OCI-LY3 (cell line): Measurements from ENCODE around the gene SARS1.

Experiments
- H2AFZ ChIP-seq: fragments of 200-600, 300-600 bp; shearing (Covaris generic); 2 replicates; pipeline ENCODE4 v1.6.0; 2014; ENCODE audit warnings: antibody characterized with exemption, low read depth, low read length
- H3K27ac ChIP-seq: fragments of 200-600, 300-600 bp; sonication (generic); 2 replicates; pipeline ENCODE4 v1.5.1; 2014; ENCODE audit warnings: mild to moderate bottlenecking, low read length, moderate library complexity, mixed read lengths
- H3K27me3 ChIP-seq: fragments of 200-600, 300-600 bp; sonication (generic); 2 replicates; pipeline ENCODE4 v1.6.1; 2014; ENCODE audit warnings: low read depth, low read length, mixed read lengths
- H3K36me3 ChIP-seq: fragments of 200-600, 300-600 bp; sonication (generic); replicated peaks from 2 replicates; pipeline ENCODE3; 2014; ENCODE audit warnings: low read depth, low read length, mixed read lengths
- H3K4me1 ChIP-seq: fragments of 300-600, 200-600 bp; sonication (generic); 2 replicates; pipeline ENCODE4 v1.6.1; 2014; ENCODE audit warnings: low read length, mixed read lengths
- H3K4me2 ChIP-seq: fragments of 200-600, 300-600 bp; sonication (generic); 2 replicates; pipeline ENCODE4 v1.6.1; 2014; ENCODE audit warnings: low read length, mixed read lengths
- H3K4me3 ChIP-seq: fragments of 300-600, 200-600 bp; sonication (generic); 2 replicates; pipeline ENCODE4 v1.5.1; 2014; ENCODE audit warnings: antibody characterized with exemption, mild to moderate bottlenecking, low read length, moderate library complexity
- H3K79me2 ChIP-seq: fragments of 300-600, 200-600 bp; shearing (Covaris generic); 2 replicates; pipeline ENCODE4 v1.6.1; 2014; ENCODE audit warnings: mild to moderate bottlenecking, low read length, mixed read lengths
- H3K9ac ChIP-seq: fragments of 300-600, 200-600 bp; shearing (Covaris generic); 2 replicates; pipeline ENCODE4 v1.6.0; 2014; ENCODE audit warnings: mild to moderate bottlenecking, low read length, moderate library complexity
- H3K9me3 ChIP-seq: fragments of 200-600, 300-600 bp; shearing (Covaris generic); 2 replicates; pipeline ENCODE4 v1.6.1; 2014; ENCODE audit warnings: low read length, mixed read lengths; ENCODE audit not compliant: insufficient read depth
- H4K20me1 ChIP-seq: fragments of 200-600, 300-600 bp; sonication (generic); 2 replicates; pipeline ENCODE4 v1.6.1; 2016; ENCODE audit warnings: low read length, mixed read lengths; ENCODE audit not compliant: insufficient read depth
- CTCF ChIP-seq: fragments of 200-600, 300-600 bp; sonication (generic); IDR thresholded peaks from 2 replicates; pipeline ENCODE4 v1.5.1; 2014; ENCODE audit warnings: antibody characterized with exemption, low read length, low read depth
- EZH2phosphoT487 ChIP-seq: fragments of 200-600 bp; shearing (Covaris generic); IDR thresholded peaks from 2 replicates; pipeline ENCODE4 v1.6.1; 2018; ENCODE audit warnings: antibody characterized with exemption, mixed run types, low read depth

Gene SARS1

DNA sequence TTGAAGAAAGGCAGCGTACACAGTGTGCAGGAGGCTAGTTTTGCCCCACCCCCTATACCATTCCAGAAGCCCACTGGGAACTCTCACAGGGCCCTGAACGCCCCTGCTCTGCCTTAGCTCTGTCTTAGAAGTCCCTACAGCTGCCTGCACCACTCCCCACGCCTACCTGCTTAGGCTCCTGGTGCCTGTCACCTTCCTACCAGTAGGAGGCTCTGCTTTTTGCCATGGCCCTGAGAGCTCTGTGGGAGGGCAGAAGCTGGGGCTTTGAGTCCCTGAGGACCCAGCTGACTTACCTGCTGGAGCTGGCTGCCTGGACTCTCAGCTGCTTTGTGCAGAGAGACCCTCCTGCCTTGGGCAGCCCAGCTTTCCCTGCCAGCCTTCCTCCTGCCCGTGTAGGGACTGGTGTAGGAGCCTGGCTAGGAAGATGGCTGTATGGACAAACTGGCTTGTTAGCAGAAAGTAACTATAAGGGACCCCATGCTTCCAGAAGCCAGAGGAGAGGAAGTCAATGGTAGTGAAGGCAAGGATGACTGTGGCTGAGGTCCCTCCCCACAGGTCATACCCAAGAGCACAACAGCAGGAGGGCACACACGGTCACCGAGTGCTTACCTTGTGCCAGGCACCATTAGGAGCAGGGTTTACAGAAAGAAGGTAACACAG, 25.8 kb downstream of the SARS1 start:
- Histone ChIP-seq H3K27me3 (no peaks in the 10 kb centered on the region), H3K4me2 (no peak overlapping the region), H3K4me1 (no peaks in the 10 kb centered on the region), H2AFZ (no peak overlapping the region), H3K9me3 (no peaks in the 10 kb centered on the region), H3K27ac (no peak overlapping the region), H3K79me2 (no peaks in the 10 kb centered on the region), H3K9ac (no peak overlapping the region), H3K4me3 (no peak overlapping the region), H4K20me1 (no peaks in the 10 kb centered on the region), H3K36me3 (peaks cover 13% of the 10 kb centered on the region)
- no peak for TF ChIP-seq EZH2phosphoT487
- TF ChIP-seq CTCF, result peak; percentile 18

- TF ChIP-seq EZH2phosphoT487, result no peak
- TF ChIP-seq CTCF, result no peak
- H3K27me3 ChIP-seq, result no peaks in the 10 kb centered on the region
- no peak overlapping the region for H3K27ac ChIP-seq
- H3K9me3 ChIP-seq, result no peaks in the 10 kb centered on the region
- H3K36me3 ChIP-seq, result peaks cover 8% of the 10 kb centered on the region
- no peak overlapping the region for H3K4me2 ChIP-seq
- H3K4me1 ChIP-seq, result no peaks in the 10 kb centered on the region
- H3K9ac ChIP-seq, result no peak overlapping the region
- H3K79me2 ChIP-seq, result no peaks in the 10 kb centered on the region
- no peak overlapping the region for H3K4me3 ChIP-seq
- H4K20me1 ChIP-seq, result no peaks in the 10 kb centered on the region
- H2AFZ ChIP-seq, result no peak overlapping the region
Measured at GRCh38 chr1:109240158-109241152, 26.7 kb downstream of the SARS1 start.

- Histone ChIP-seq H3K4me3 (no peak overlapping the region), H3K27ac (no peak overlapping the region), H3K4me2 (no peak overlapping the region), H3K9me3 (no peaks in the 10 kb centered on the region), H3K4me1 (no peaks in the 10 kb centered on the region), H4K20me1 (no peaks in the 10 kb centered on the region), H3K36me3 (no peaks in the 10 kb centered on the region), H3K27me3 (no peaks in the 10 kb centered on the region), H3K79me2 (no peaks in the 10 kb centered on the region), H3K9ac (no peak overlapping the region), H2AFZ (no peak overlapping the region)
- no peak for TF ChIP-seq EZH2phosphoT487
- TF ChIP-seq CTCF, result no peak
Measured at GRCh38 chr1:109241344-109241743, 27.6 kb downstream of the SARS1 start.

DNA sequence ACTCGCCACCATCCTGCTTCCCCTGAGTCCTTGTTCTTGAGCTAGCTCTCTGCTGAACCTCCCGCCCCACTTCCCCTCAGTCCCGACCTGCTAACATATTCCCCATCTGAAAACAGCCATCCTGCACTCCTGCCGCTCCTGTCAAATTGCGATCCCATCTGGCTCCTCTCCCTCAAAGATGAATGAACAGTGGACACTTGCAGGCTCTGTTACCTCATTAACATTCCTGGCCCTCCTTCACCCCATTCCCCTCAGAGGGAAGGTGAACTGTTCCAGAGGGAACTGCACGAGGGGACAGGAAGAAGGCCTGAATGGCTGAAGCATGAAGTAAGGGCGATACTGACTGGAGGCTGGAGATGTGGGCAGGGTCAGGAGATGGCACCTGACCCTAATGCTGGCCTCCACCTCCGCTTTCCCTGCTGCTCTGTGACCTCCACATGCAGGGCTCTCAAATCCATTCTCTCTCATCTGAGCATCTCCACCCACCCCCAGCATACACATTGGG, 28.2 kb downstream of the SARS1 start:
- H3K79me2 ChIP-seq, result no peaks in the 10 kb centered on the region
- no peak for TF ChIP-seq EZH2phosphoT487
- no peak for TF ChIP-seq CTCF
- no peak overlapping the region for H3K4me2 ChIP-seq
- H3K4me1 ChIP-seq, result no peaks in the 10 kb centered on the region
- H3K36me3 ChIP-seq, result no peaks in the 10 kb centered on the region
- no peak overlapping the region for H3K27ac ChIP-seq
- no peaks in the 10 kb centered on the region for H3K9me3 ChIP-seq
- H3K4me3 ChIP-seq, result no peak overlapping the region
- H4K20me1 ChIP-seq, result no peaks in the 10 kb centered on the region
- H3K27me3 ChIP-seq, result no peaks in the 10 kb centered on the region
- H3K9ac ChIP-seq, result no peak overlapping the region
- no peak overlapping the region for H2AFZ ChIP-seq
